ENCODE results near the gene ZFYVE27.

DNA sequence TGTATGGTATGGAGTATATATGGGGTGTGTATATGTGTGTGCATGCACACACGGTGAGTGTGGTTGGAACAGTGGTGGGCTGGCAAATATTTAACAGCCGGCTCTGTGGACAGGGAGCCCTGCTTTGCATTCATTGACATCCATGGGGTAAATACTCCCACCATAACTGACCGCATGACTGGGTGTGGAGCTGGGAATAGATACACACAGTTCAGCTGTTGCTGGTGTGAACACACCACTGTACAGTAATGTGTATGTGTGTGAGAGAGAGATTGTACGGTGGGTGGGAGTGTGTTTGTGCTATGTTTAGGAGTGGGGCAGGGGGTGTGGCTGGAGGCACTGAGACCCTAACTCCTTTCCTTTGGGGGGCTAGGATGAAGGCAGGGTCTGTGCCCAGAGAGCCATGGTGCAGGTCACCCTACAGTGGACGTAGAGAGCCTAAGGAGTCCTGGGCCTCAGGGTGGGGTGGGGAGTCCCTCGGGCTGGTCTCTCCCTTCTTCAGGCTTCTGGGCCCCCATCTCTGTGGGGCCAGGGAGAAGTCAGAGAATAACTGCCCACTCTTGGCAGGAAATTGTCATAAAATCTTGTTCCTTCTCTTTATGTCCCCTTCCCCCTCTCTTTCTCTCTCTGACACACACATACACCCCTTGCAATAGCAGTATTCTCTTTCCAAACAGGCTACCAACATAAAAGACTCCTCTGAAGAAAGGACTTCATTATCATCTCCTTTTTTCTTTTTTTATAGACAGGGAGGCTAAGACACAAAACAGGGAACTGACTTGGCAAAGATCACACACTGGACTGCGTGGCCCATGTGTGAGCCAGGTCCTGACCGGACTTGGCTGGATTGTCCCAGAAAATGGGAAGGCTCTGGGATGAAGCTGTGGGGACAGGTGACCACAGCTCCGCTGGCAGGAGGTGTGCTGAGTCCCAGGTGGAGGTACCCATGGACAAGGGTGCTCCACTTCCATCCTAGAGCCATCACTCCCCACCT lies 31.7 kb downstream of the ZFYVE27 start:
- TF ChIP-seq, protein P1, sequence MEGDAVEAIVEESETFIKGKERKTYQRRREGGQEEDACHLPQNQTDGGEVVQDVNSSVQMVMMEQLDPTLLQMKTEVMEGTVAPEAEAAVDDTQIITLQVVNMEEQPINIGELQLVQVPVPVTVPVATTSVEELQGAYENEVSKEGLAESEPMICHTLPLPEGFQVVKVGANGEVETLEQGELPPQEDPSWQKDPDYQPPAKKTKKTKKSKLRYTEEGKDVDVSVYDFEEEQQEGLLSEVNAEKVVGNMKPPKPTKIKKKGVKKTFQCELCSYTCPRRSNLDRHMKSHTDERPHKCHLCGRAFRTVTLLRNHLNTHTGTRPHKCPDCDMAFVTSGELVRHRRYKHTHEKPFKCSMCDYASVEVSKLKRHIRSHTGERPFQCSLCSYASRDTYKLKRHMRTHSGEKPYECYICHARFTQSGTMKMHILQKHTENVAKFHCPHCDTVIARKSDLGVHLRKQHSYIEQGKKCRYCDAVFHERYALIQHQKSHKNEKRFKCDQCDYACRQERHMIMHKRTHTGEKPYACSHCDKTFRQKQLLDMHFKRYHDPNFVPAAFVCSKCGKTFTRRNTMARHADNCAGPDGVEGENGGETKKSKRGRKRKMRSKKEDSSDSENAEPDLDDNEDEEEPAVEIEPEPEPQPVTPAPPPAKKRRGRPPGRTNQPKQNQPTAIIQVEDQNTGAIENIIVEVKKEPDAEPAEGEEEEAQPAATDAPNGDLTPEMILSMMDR (IDR thresholded peaks at IDR 0.05; ENCODE audit: low read depth, low read length), result no peak
- TF ChIP-seq EZH2phosphoT487 (IDR thresholded peaks at IDR 0.05; ENCODE audit: low read depth), result no peak
